A549 treated with DMSO at 1 μM for 4 hours (cell line): ENCODE data around the gene FAM149A. TPM values are rescaled to one million over a fixed set of nuclear protein-coding genes. Genes with fewer than 3 reads are reported as not detected.

ENCODE experiments used
- total RNA-seq: library from RNA; stranded (reverse); fragments of 200-300 nt; extraction: Qiagen RNA extraction; gene quantifications from 5 replicates; pipeline ENCODE4 v1.2.3, GENCODE V29; 2022; ENCODE audit warnings: low read depth

FAM149A gene
- total RNA-seq: 1.4 to 2.0 TPM (median 1.6 TPM) in 5 replicates

DNA sequence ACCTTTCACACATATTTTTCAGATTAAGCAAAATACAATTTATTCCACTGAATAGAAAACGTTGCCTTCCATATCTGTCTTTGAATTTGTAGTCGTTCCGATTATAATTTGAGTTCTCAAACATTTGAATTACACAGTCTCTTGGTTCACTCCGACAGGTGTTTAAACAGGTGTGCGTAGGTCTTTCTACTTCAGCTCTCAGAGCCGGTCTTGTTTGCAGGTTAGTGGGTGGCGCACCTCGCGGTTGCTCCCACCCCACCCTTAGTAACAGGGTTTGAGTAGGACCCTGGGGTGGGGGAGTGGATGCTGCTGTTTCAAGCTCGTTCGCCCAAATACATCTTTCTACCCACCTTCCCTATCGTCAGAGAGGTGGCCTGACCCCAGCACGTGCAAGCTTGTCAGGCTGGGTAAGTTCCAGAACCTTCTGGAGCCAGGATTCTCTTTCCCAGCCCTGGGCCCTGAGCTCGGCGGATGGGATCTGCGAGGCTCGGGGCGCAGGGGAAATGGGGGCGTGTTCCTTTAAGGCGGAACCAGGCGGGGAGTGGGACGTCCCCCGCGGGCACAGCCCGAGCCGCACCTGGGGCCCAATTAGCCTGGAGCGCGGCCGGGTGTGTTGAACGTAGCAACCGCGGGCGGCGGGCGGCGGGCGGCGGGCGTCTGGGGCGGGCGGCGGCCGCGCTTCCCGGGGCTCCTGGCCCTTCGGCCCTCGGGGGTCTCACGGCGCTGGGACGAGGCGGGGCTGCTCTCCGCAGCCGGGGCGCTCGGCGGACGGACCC lies at the start of gene FAM149A:
FAM149A (plus strand) TSS at position 591 of the 776 bp plus-strand sequence.

DNA sequence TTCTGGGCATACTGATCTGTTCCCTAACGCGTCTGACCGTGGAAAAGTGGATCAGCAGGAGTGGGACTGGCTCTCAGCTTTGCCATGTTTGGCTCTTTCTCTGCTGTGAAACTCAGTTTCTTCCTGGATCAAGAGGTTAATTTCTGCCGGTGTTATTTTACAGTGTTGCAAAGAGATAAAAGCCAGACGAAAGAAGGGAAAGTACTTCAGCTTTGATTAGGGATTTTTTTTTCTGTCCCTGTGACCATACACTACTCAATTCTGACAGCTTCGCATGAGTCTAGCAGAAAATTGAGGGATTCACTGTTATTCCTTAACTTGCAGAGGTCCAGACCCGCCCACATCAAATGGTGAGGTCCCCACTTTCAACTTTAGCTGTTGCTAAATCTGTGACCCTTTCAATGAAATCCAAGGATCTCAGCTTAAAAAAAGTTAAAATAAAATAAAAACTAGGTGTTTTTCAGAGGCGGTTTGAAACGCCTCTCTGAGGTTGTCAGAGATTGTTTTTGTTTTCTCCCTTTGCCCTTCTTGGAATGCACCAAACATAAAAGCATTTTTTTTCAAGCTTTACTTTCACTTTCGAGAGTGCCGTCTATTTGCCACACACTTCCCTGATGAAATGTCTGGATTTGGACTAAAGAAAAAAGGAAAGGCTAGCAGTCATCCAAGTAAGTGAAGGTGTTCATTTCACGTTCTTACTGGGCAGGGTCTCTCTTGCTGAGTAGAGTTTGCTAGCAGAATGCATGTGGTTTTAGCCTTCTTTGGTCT lies 35.7 kb upstream of the FAM149A start, which contains the start of gene TLR3:
TLR3 (plus strand) TSS at position 576 of the 768 bp plus-strand sequence. CDS start 7,464 bp downstream, outside the sequence.

DNA sequence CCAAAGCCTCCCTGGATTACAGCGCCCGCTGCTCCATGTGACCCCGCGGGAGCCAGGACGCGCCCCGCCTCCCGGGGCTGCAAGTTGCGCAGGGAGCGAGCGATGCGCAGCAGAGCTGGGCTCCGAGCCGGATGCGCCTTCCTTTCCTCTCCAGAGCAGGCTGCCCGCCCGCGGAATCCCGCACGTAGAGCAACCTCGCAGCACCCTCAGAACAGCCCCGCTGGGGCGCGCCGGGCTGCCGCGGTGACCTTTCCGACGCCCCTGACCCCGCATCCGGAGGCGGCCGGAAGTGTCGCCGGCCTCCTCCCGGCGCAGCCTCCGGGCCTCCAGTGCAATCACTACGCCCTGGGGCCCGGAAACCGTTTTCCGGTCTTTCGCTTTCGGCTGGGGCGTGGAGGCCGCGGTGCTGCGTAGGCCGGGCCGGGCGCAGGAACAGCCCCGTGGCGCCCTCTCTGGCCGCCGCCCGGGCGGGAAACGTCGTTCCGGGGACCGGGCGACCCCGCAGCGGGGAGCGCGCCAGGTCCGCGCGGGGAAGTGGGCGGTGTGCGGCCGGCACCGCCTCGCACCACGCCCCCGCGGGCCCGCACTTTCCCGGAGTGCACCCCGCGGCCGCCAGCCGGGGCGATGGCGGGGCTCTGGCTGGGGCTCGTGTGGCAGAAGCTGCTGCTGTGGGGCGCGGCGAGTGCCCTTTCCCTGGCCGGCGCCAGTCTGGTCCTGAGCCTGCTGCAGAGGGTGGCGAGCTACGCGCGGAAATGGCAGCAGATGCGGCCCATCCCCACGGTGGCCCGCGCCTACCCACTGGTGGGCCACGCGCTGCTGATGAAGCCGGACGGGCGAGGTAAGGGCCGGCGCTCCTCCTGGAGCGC lies 86.9 kb downstream of the FAM149A start, which contains the start of gene CYP4V2:
CYP4V2 (plus strand) TSS at position 368 of the 866 bp plus-strand sequence; CDS start at position 625, 257 bp downstream.

Other genes starting within 250 kb of the FAM149A start
- 0.21 to 0.60 TPM (median 0.36 TPM) in 5 replicates for gene TLR3, start 35.5 kb upstream of the FAM149A start, total RNA-seq
- 2.6 to 3.5 TPM (median 3.1 TPM) in 5 replicates for gene CYP4V2, start 86.9 kb downstream of the FAM149A start, total RNA-seq
- 0.03 TPM in 1 of 5 replicates, not detected in the others for gene KLKB1, start 122.8 kb downstream of the FAM149A start, total RNA-seq
- not detected in 5 replicates for gene F11, start 161.5 kb downstream of the FAM149A start, total RNA-seq